B cell (primary cell): Measurements from ENCODE around the gene PITX2. TPM values are rescaled to one million over a fixed set of nuclear protein-coding genes. Genes with fewer than 3 reads are reported as not detected.

ENCODE experiments used
- ATAC-seq: fragments of 200-7000 bp; cut with Tn5 transposase; one replicate; pipeline ENCODE4 v1.10.0; 2021; ENCODE audit warnings: low read depth, mild to moderate bottlenecking, moderate number of reproducible peaks, moderate library complexity
- CTCF ChIA-PET: fragments of 350-600 bp; sonication (Branson Sonifier 250); formaldehyde crosslinking; loops from one replicate; lab custom pipeline; 2021; ENCODE audit warnings: antibody characterized with exemption, inconsistent platforms; lab: Charles Lee
- POLR2A ChIA-PET: fragments of 350-600 bp; sonication (Branson Sonifier 250); formaldehyde crosslinking; loops from one replicate; lab custom pipeline; 2021; ENCODE audit warnings: antibody characterized with exemption; lab: Charles Lee
- DNase-seq: peaks from one replicate; pipeline ENCODE4 v3.0.0; 2013
- H2AFZ ChIP-seq: 2 replicates; pipeline ENCODE4 v1.6.1; 2012; ENCODE audit warnings: mild to moderate bottlenecking, low read depth, low read length; ENCODE audit not compliant: insufficient read depth, poor library complexity, severe bottlenecking
- H3K27ac ChIP-seq, 2 donors: 1 replicate in 1 of 2; 2 replicates in 1 of 2; pipeline ENCODE4 v1.5.1; 2012 to 2013; ENCODE audit warnings: low read length in 2 of 2, mild to moderate bottlenecking in 2 of 2, moderate library complexity in 1 of 2
- H3K27me3 ChIP-seq, 4 experiments: fragments of 200-600 bp in 1 of 4; sonication (generic) in 1 of 4; replicated peaks in 1 of 4; 1 replicate in 2 of 4; 2 replicates in 2 of 4; pipeline versions ENCODE4 v1.6.1 to v1.7.0; 2013 to 2016; ENCODE audit warnings: low read length in 3 of 4, mild to moderate bottlenecking in 2 of 4, mixed read lengths in 1 of 4, moderate library complexity in 1 of 4; ENCODE audit not compliant: insufficient read depth in 4 of 4, control insufficient read depth in 3 of 4; ENCODE audit errors: control extremely low read depth in 1 of 4
- H3K36me3 ChIP-seq, 2 experiments: replicated peaks in 1 of 2; 1 replicate in 1 of 2; 2 replicates in 1 of 2; pipeline versions ENCODE4 v1.6.1 to v1.7.1; 2013; ENCODE audit warnings: low read length in 1 of 2; ENCODE audit not compliant: insufficient read depth in 2 of 2, control insufficient read depth in 1 of 2; ENCODE audit errors: control extremely low read depth in 1 of 2, extremely low read depth in 1 of 2
- H3K4me1 ChIP-seq, 2 donors: fragments of 200-600 bp in 1 of 2; sonication (generic) in 1 of 2; 1 replicate in 1 of 2; 2 replicates in 1 of 2; pipeline versions ENCODE4 v1.5.1 to v1.6.1; 2013 to 2017; ENCODE audit warnings: low read length in 2 of 2; ENCODE audit not compliant: control insufficient read depth in 2 of 2, insufficient read depth in 2 of 2
- H3K4me2 ChIP-seq: replicated peaks from 2 replicates; pipeline ENCODE3; 2012; ENCODE audit warnings: mild to moderate bottlenecking, low read depth, low read length; ENCODE audit not compliant: poor library complexity, severe bottlenecking
- H3K4me3 ChIP-seq, 5 experiments: fragments of 200-600 bp in 1 of 5; sonication (generic) in 1 of 5; 1 replicate in 3 of 5; 2 replicates in 2 of 5; pipeline versions ENCODE4 v1.5.1 to v1.7.0; 2011 to 2016; ENCODE audit warnings: low read length in 4 of 5, mild to moderate bottlenecking in 4 of 5, low read depth in 2 of 5, control low read depth in 1 of 5, moderate library complexity in 1 of 5; ENCODE audit not compliant: insufficient read depth in 1 of 5; ENCODE audit errors: control extremely low read depth in 1 of 5, extremely low read depth in 1 of 5
- H3K79me2 ChIP-seq: fragments of 200-600 bp; sonication (generic); one replicate; pipeline ENCODE4 v1.6.0; 2016; ENCODE audit warnings: low read length; ENCODE audit not compliant: control insufficient read depth, insufficient read depth
- H3K9ac ChIP-seq: fragments of 200-600 bp; sonication (generic); 2 replicates; pipeline ENCODE4 v1.6.1; 2017; ENCODE audit warnings: mild to moderate bottlenecking, low read length, moderate library complexity
- H3K9me3 ChIP-seq, 3 donors: one replicate each; pipeline versions ENCODE4 v1.6.1 to v1.7.1; 2013; ENCODE audit warnings: low read length in 2 of 3; ENCODE audit not compliant: control insufficient read depth in 2 of 3, insufficient read depth in 1 of 3; ENCODE audit errors: control extremely low read depth in 1 of 3
- H4K20me1 ChIP-seq: 2 replicates; pipeline ENCODE4 v1.6.0; 2012; ENCODE audit warnings: mild to moderate bottlenecking, low read length; ENCODE audit not compliant: insufficient read depth, control insufficient read depth, poor library complexity, severe bottlenecking
- H3K27ac Mint-ChIP-seq: one replicate; pipeline ENCODE4 v1.8.0; 2021; ENCODE audit warnings: mixed read lengths
- H3K27me3 Mint-ChIP-seq: one replicate; pipeline ENCODE4 v1.8.0; 2021; ENCODE audit warnings: mixed read lengths
- H3K4me1 Mint-ChIP-seq: one replicate; pipeline ENCODE4 v1.8.0; 2021; ENCODE audit warnings: mixed read lengths
- H3K4me3 Mint-ChIP-seq: one replicate; pipeline ENCODE4 v1.8.0; 2021; ENCODE audit warnings: mixed read lengths
- H3K9me3 Mint-ChIP-seq: one replicate; pipeline ENCODE4 v1.8.0; 2022; ENCODE audit warnings: mixed read lengths; ENCODE audit not compliant: insufficient read depth
- CTCF ChIP-seq: fragments of 200-600 bp; IDR thresholded peaks from one replicate; pipeline ENCODE4 v1.8.0; 2022; ENCODE audit warnings: antibody characterized with exemption, mild to moderate bottlenecking
- EZH2 ChIP-seq: IDR thresholded peaks from 2 replicates; pipeline ENCODE4 v1.6.1; 2012; ENCODE audit warnings: borderline replicate concordance, low read depth, mild to moderate bottlenecking, moderate library complexity, low read length; ENCODE audit not compliant: insufficient read depth, poor library complexity, severe bottlenecking
- WGBS: methylation state at CpG from one replicate; pipeline ENCODE4 v1.1.5; 2013; ENCODE audit warnings: missing lambda C conversion rate; ENCODE audit not compliant: insufficient coverage; 5-methylcytosine and 5-hydroxymethylcytosine counted together
- intact Hi-C: fragments of 100-400 bp; cut with micrococcal nuclease; formaldehyde crosslinking; loops from one replicate; pipeline ENCODE4 v1.10.0; 2022
- polyA plus RNA-seq: library from polyadenylated mRNA; depleted of rRNA; stranded (reverse); fragments of >200 nt; gene quantifications from 2 replicates; pipeline ENCODE4 v1.2.3, GENCODE V29; 2012
- total RNA-seq, 2 donors: library from RNA; stranded (reverse); fragments of 120-200 nt in 1 of 2; gene quantifications; 1 replicate in 1 of 2; 2 replicates in 1 of 2; pipeline versions ENCODE4 v1.2.3 to v1.2.4, GENCODE V29; 2013 to 2022

Gene PITX2
- total and polyA plus RNA-seq, 2 donors (not counting 1 experiment from before 2014, with no cell fraction given) = not detected

- H3K9me3 ChIP-seq = peaks cover under 1 to 54% (median 1%) of the 10 kb centered on the region in 3 donors
- no peaks in the 10 kb centered on the region for H4K20me1 ChIP-seq
- no peaks in the 10 kb centered on the region for H3K79me2 ChIP-seq
- WGBS = no CpG with 5 or more reads among the region's 3 CpGs
- no peak for ATAC-seq
- peaks cover 0 to 86% (median 65%) of the 10 kb centered on the region in 4 experiments for H3K27me3 ChIP-seq
- intact Hi-C loops = no loop called here
- H3K27ac Mint-ChIP-seq = no peak overlapping the region
- H3K9ac ChIP-seq = no peak overlapping the region
- H3K9me3 Mint-ChIP-seq = no peaks in the 10 kb centered on the region
- no peak overlapping the region for H3K4me3 Mint-ChIP-seq
- ChIA-PET POLR2A (no interaction called here), CTCF (no interaction called here)
- peaks cover 27% of the 10 kb centered on the region for H3K4me1 Mint-ChIP-seq
- no peak overlapping the region for H3K27ac ChIP-seq
- H3K4me3 ChIP-seq = no peak overlapping the region
- no peak overlapping the region for H2AFZ ChIP-seq
- peaks cover 27 to 32% of the 10 kb centered on the region in 2 donors for H3K4me1 ChIP-seq
- H3K27me3 Mint-ChIP-seq = peaks cover 87% of the 10 kb centered on the region
- no peak overlapping the region for H3K4me2 ChIP-seq
- no peak for DNase-seq
- TF ChIP-seq EZH2 (no peak), CTCF (no peak)
- no peaks in the 10 kb centered on the region for H3K36me3 ChIP-seq
These were observed 1.5 kb upstream of the PITX2 start for GRCh38 chr4:110624398-110624780.

GRCh38 chr4:110623718-110624397 lies 981 bp upstream of the PITX2 start:
- POLR2A ChIA-PET = no interaction called here
- Mint-ChIP-seq H3K4me1 (peaks cover 27% of the 10 kb centered on the region), H3K27ac (no peak overlapping the region), H3K4me3 (peak overlapping the region; percentile 66), H3K27me3 (peaks cover 88% of the 10 kb centered on the region), H3K9me3 (no peaks in the 10 kb centered on the region)
- Histone ChIP-seq H3K4me3 (no peak overlapping the region), H3K79me2 (no peaks in the 10 kb centered on the region), H3K4me1 (peaks cover 27 to 35% of the 10 kb centered on the region in 2 donors), H3K36me3 (no peaks in the 10 kb centered on the region), H3K9me3 (peaks cover 1 to 54% (median 1%) of the 10 kb centered on the region in 3 donors), H3K27ac (no peak overlapping the region), H3K4me2 (no peak overlapping the region), H3K9ac (no peak overlapping the region), H4K20me1 (no peaks in the 10 kb centered on the region), H2AFZ (no peak overlapping the region), H3K27me3 (peaks cover 0 to 86% (median 68%) of the 10 kb centered on the region in 4 experiments)
- CTCF ChIA-PET = no interaction called here
- DNase-seq (no peak), ATAC-seq (no peak)
- WGBS = 30% methylated on average over 4 of the region's 11 CpGs
- TF ChIP-seq EZH2 (no peak), CTCF (no peak)
- intact Hi-C loops = no loop called here
